B cell (primary cell): Measurements from ENCODE around the gene SPACA6. TPM values are rescaled to one million over a fixed set of nuclear protein-coding genes. Genes with fewer than 3 reads are reported as not detected.
A peak's percentile ranks its signal among the peaks of the same experiment; 100 is the strongest.

ENCODE experiments used
- ATAC-seq: fragments of 200-7000 bp; cut with Tn5 transposase; one replicate; pipeline ENCODE4 v1.10.0; 2021; ENCODE audit warnings: low read depth, mild to moderate bottlenecking, moderate number of reproducible peaks, moderate library complexity
- CTCF ChIA-PET: fragments of 350-600 bp; sonication (Branson Sonifier 250); formaldehyde crosslinking; loops from one replicate; lab custom pipeline; 2021; ENCODE audit warnings: antibody characterized with exemption, inconsistent platforms; lab: Charles Lee
- POLR2A ChIA-PET: fragments of 350-600 bp; sonication (Branson Sonifier 250); formaldehyde crosslinking; loops from one replicate; lab custom pipeline; 2021; ENCODE audit warnings: antibody characterized with exemption; lab: Charles Lee
- DNase-seq: peaks from one replicate; pipeline ENCODE4 v3.0.0; 2013
- H2AFZ ChIP-seq: 2 replicates; pipeline ENCODE4 v1.6.1; 2012; ENCODE audit warnings: mild to moderate bottlenecking, low read depth, low read length; ENCODE audit not compliant: insufficient read depth, poor library complexity, severe bottlenecking
- H3K27ac ChIP-seq, 2 donors: 1 replicate in 1 of 2; 2 replicates in 1 of 2; pipeline ENCODE4 v1.5.1; 2012 to 2013; ENCODE audit warnings: low read length in 2 of 2, mild to moderate bottlenecking in 2 of 2, moderate library complexity in 1 of 2
- H3K27me3 ChIP-seq, 4 experiments: fragments of 200-600 bp in 1 of 4; sonication (generic) in 1 of 4; replicated peaks in 1 of 4; 1 replicate in 2 of 4; 2 replicates in 2 of 4; pipeline versions ENCODE4 v1.6.1 to v1.7.0; 2013 to 2016; ENCODE audit warnings: low read length in 3 of 4, mild to moderate bottlenecking in 2 of 4, mixed read lengths in 1 of 4, moderate library complexity in 1 of 4; ENCODE audit not compliant: insufficient read depth in 4 of 4, control insufficient read depth in 3 of 4; ENCODE audit errors: control extremely low read depth in 1 of 4
- H3K36me3 ChIP-seq, 2 experiments: replicated peaks in 1 of 2; 1 replicate in 1 of 2; 2 replicates in 1 of 2; pipeline versions ENCODE4 v1.6.1 to v1.7.1; 2013; ENCODE audit warnings: low read length in 1 of 2; ENCODE audit not compliant: insufficient read depth in 2 of 2, control insufficient read depth in 1 of 2; ENCODE audit errors: control extremely low read depth in 1 of 2, extremely low read depth in 1 of 2
- H3K4me1 ChIP-seq, 2 donors: fragments of 200-600 bp in 1 of 2; sonication (generic) in 1 of 2; 1 replicate in 1 of 2; 2 replicates in 1 of 2; pipeline versions ENCODE4 v1.5.1 to v1.6.1; 2013 to 2017; ENCODE audit warnings: low read length in 2 of 2; ENCODE audit not compliant: control insufficient read depth in 2 of 2, insufficient read depth in 2 of 2
- H3K4me2 ChIP-seq: replicated peaks from 2 replicates; pipeline ENCODE3; 2012; ENCODE audit warnings: mild to moderate bottlenecking, low read depth, low read length; ENCODE audit not compliant: poor library complexity, severe bottlenecking
- H3K4me3 ChIP-seq, 5 experiments: fragments of 200-600 bp in 1 of 5; sonication (generic) in 1 of 5; 1 replicate in 3 of 5; 2 replicates in 2 of 5; pipeline versions ENCODE4 v1.5.1 to v1.7.0; 2011 to 2016; ENCODE audit warnings: low read length in 4 of 5, mild to moderate bottlenecking in 4 of 5, low read depth in 2 of 5, control low read depth in 1 of 5, moderate library complexity in 1 of 5; ENCODE audit not compliant: insufficient read depth in 1 of 5; ENCODE audit errors: control extremely low read depth in 1 of 5, extremely low read depth in 1 of 5
- H3K79me2 ChIP-seq: fragments of 200-600 bp; sonication (generic); one replicate; pipeline ENCODE4 v1.6.0; 2016; ENCODE audit warnings: low read length; ENCODE audit not compliant: control insufficient read depth, insufficient read depth
- H3K9ac ChIP-seq: fragments of 200-600 bp; sonication (generic); 2 replicates; pipeline ENCODE4 v1.6.1; 2017; ENCODE audit warnings: mild to moderate bottlenecking, low read length, moderate library complexity
- H3K9me3 ChIP-seq, 3 donors: one replicate each; pipeline versions ENCODE4 v1.6.1 to v1.7.1; 2013; ENCODE audit warnings: low read length in 2 of 3; ENCODE audit not compliant: control insufficient read depth in 2 of 3, insufficient read depth in 1 of 3; ENCODE audit errors: control extremely low read depth in 1 of 3
- H4K20me1 ChIP-seq: 2 replicates; pipeline ENCODE4 v1.6.0; 2012; ENCODE audit warnings: mild to moderate bottlenecking, low read length; ENCODE audit not compliant: insufficient read depth, control insufficient read depth, poor library complexity, severe bottlenecking
- H3K27ac Mint-ChIP-seq: one replicate; pipeline ENCODE4 v1.8.0; 2021; ENCODE audit warnings: mixed read lengths
- H3K27me3 Mint-ChIP-seq: one replicate; pipeline ENCODE4 v1.8.0; 2021; ENCODE audit warnings: mixed read lengths
- H3K4me1 Mint-ChIP-seq: one replicate; pipeline ENCODE4 v1.8.0; 2021; ENCODE audit warnings: mixed read lengths
- H3K4me3 Mint-ChIP-seq: one replicate; pipeline ENCODE4 v1.8.0; 2021; ENCODE audit warnings: mixed read lengths
- H3K9me3 Mint-ChIP-seq: one replicate; pipeline ENCODE4 v1.8.0; 2022; ENCODE audit warnings: mixed read lengths; ENCODE audit not compliant: insufficient read depth
- CTCF ChIP-seq: fragments of 200-600 bp; IDR thresholded peaks from one replicate; pipeline ENCODE4 v1.8.0; 2022; ENCODE audit warnings: antibody characterized with exemption, mild to moderate bottlenecking
- EZH2 ChIP-seq: IDR thresholded peaks from 2 replicates; pipeline ENCODE4 v1.6.1; 2012; ENCODE audit warnings: borderline replicate concordance, low read depth, mild to moderate bottlenecking, moderate library complexity, low read length; ENCODE audit not compliant: insufficient read depth, poor library complexity, severe bottlenecking
- WGBS: methylation state at CpG from one replicate; pipeline ENCODE4 v1.1.5; 2013; ENCODE audit warnings: missing lambda C conversion rate; ENCODE audit not compliant: insufficient coverage; 5-methylcytosine and 5-hydroxymethylcytosine counted together
- intact Hi-C: fragments of 100-400 bp; cut with micrococcal nuclease; formaldehyde crosslinking; loops from one replicate; pipeline ENCODE4 v1.10.0; 2022
- polyA plus RNA-seq: library from polyadenylated mRNA; depleted of rRNA; stranded (reverse); fragments of >200 nt; gene quantifications from 2 replicates; pipeline ENCODE4 v1.2.3, GENCODE V29; 2012
- total RNA-seq, 2 donors: library from RNA; stranded (reverse); fragments of 120-200 nt in 1 of 2; gene quantifications; 1 replicate in 1 of 2; 2 replicates in 1 of 2; pipeline versions ENCODE4 v1.2.3 to v1.2.4, GENCODE V29; 2013 to 2022

SPACA6 gene
- total and polyA plus RNA-seq, 2 donors (not counting 1 experiment from before 2014, with no cell fraction given) = 3.3 to 4.0 TPM

GRCh38 chr19:51702825-51703574 lies 9.9 kb downstream of the SPACA6 start:
- Histone ChIP-seq H3K9me3 (peaks cover 0 to 24% (median 0%) of the 10 kb centered on the region in 3 donors), H3K27ac (no peak overlapping the region), H3K36me3 (peaks cover 0 to 4% of the 10 kb centered on the region in 2 experiments), H3K79me2 (peaks cover 3% of the 10 kb centered on the region), H2AFZ (peak overlapping the region; percentile 81), H3K4me2 (peak overlapping the region; percentile 93), H3K4me3 (peak overlapping the region; percentile 4 to 74 (median 68)), H3K4me1 (peaks cover 22 to 31% of the 10 kb centered on the region in 2 donors), H3K27me3 (peaks cover 0 to 34% (median 8%) of the 10 kb centered on the region in 4 experiments), H3K9ac (peak overlapping the region; percentile 81), H4K20me1 (no peaks in the 10 kb centered on the region)
- no peak for TF ChIP-seq CTCF
- no peak for TF ChIP-seq EZH2
- Mint-ChIP-seq H3K27me3 (peaks cover 28% of the 10 kb centered on the region), H3K4me3 (peak overlapping the region; percentile 91), H3K27ac (peak overlapping the region; percentile 56), H3K4me1 (peaks cover 34% of the 10 kb centered on the region), H3K9me3 (no peaks in the 10 kb centered on the region)
- ChIA-PET CTCF (interaction anchor here (1.1 to 2.7 kb wide), 2 partner anchors 75 to 229 kb away, joined by 4 to 8 read pairs; no protein-coding TSS in a partner anchor), POLR2A (interaction anchor here (0.9 kb wide), 1 partner anchor 13 kb away, joined by 3 read pairs; no protein-coding TSS in a partner anchor)
- WGBS = 10% methylated on average over 46 of the region's 46 CpGs
- intact Hi-C loops = loop anchor here (2.0 kb wide), 1 partner anchor 364 kb away; no protein-coding TSS in a partner anchor
- peak; percentile 49 for DNase-seq
- ATAC-seq = no peak
